GM23338 (cell line): ENCODE measurements around the gene UBAP1L.

Source experiments
- STAT1 ChIP-seq: IDR thresholded peaks from one replicate; pipeline ENCODE4 v1.6.1; 2016; ENCODE audit warnings: antibody characterized with exemption; ENCODE audit not compliant: unreplicated experiment
- ZNF114 ChIP-seq: fragments of 250-450 bp; sonication (Bioruptor Pico); IDR thresholded peaks from 2 replicates; pipeline ENCODE4 v1.5.0; 2020; ENCODE audit warnings: mild to moderate bottlenecking, moderate library complexity
- TF ChIP-seq, protein P1 (sequence below), 2 experiments: fragments of 200-600 bp in 1 of 2; sonication (generic) in 1 of 2; conservative IDR thresholded peaks; 2 replicates each; pipeline versions ENCODE4 v1.5.1 to v1.6.1; 2016 to 2017; ENCODE audit warnings: antibody characterized with exemption in 2 of 2, low read depth in 2 of 2, mild to moderate bottlenecking in 2 of 2, moderate library complexity in 1 of 2
- TF ChIP-seq, protein P2 (sequence below): IDR thresholded peaks from one replicate; pipeline ENCODE4 v1.6.1; 2018; ENCODE audit warnings: antibody characterized with exemption; ENCODE audit not compliant: unreplicated experiment

DNA sequence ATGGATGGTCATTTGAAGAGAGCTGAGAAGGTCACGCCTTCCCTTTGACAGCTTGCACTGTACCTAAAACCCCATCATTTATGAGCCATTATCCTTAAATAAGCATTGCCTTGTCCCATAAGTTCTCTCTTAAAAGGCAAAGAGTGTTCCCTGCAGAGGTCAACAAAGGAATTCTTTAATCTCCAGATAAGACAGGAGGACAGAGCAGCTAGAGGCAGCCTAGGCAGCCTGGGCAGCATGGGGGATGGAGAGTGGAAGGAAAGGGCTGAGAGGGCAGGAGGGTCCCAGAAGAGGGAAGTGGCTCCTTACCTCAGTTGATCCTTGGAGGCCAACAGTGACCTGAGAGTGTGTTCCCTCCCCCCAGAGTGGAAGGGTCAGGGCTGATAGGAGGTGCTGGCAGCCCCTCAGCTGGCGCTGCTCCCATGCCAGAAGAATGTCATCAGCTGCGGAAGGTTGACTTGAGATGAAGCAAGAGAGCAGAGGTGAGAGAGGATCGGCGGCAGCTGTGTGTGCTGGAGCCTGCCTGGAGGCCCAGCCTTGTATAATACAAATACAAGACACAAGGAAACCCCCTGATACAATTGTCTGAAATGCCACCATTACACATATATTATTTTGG is 25.7 kb downstream of the UBAP1L start:
- TF ChIP-seq, protein P1, sequence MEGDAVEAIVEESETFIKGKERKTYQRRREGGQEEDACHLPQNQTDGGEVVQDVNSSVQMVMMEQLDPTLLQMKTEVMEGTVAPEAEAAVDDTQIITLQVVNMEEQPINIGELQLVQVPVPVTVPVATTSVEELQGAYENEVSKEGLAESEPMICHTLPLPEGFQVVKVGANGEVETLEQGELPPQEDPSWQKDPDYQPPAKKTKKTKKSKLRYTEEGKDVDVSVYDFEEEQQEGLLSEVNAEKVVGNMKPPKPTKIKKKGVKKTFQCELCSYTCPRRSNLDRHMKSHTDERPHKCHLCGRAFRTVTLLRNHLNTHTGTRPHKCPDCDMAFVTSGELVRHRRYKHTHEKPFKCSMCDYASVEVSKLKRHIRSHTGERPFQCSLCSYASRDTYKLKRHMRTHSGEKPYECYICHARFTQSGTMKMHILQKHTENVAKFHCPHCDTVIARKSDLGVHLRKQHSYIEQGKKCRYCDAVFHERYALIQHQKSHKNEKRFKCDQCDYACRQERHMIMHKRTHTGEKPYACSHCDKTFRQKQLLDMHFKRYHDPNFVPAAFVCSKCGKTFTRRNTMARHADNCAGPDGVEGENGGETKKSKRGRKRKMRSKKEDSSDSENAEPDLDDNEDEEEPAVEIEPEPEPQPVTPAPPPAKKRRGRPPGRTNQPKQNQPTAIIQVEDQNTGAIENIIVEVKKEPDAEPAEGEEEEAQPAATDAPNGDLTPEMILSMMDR (conservative IDR thresholded peaks at IDR 0.05; ENCODE audit: low read depth in 2 of 2), result no peak
- TF ChIP-seq STAT1, result no peak
- TF ChIP-seq ZNF114 (CRISPR knock-in tag), result no peak
- TF ChIP-seq, protein P2, sequence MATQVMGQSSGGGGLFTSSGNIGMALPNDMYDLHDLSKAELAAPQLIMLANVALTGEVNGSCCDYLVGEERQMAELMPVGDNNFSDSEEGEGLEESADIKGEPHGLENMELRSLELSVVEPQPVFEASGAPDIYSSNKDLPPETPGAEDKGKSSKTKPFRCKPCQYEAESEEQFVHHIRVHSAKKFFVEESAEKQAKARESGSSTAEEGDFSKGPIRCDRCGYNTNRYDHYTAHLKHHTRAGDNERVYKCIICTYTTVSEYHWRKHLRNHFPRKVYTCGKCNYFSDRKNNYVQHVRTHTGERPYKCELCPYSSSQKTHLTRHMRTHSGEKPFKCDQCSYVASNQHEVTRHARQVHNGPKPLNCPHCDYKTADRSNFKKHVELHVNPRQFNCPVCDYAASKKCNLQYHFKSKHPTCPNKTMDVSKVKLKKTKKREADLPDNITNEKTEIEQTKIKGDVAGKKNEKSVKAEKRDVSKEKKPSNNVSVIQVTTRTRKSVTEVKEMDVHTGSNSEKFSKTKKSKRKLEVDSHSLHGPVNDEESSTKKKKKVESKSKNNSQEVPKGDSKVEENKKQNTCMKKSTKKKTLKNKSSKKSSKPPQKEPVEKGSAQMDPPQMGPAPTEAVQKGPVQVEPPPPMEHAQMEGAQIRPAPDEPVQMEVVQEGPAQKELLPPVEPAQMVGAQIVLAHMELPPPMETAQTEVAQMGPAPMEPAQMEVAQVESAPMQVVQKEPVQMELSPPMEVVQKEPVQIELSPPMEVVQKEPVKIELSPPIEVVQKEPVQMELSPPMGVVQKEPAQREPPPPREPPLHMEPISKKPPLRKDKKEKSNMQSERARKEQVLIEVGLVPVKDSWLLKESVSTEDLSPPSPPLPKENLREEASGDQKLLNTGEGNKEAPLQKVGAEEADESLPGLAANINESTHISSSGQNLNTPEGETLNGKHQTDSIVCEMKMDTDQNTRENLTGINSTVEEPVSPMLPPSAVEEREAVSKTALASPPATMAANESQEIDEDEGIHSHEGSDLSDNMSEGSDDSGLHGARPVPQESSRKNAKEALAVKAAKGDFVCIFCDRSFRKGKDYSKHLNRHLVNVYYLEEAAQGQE, result no peak
